NCI-H2196 treated with DMSO at 0.1 percent for 48 hours (cell line): ENCODE data around the gene CFAP100.

ENCODE experiments used
- DNase-seq: peaks from one replicate; lab custom pipeline; 2025; ENCODE audit not compliant: unreplicated experiment; lab: John Stamatoyannopoulos, UW

Gene CFAP100

DNA sequence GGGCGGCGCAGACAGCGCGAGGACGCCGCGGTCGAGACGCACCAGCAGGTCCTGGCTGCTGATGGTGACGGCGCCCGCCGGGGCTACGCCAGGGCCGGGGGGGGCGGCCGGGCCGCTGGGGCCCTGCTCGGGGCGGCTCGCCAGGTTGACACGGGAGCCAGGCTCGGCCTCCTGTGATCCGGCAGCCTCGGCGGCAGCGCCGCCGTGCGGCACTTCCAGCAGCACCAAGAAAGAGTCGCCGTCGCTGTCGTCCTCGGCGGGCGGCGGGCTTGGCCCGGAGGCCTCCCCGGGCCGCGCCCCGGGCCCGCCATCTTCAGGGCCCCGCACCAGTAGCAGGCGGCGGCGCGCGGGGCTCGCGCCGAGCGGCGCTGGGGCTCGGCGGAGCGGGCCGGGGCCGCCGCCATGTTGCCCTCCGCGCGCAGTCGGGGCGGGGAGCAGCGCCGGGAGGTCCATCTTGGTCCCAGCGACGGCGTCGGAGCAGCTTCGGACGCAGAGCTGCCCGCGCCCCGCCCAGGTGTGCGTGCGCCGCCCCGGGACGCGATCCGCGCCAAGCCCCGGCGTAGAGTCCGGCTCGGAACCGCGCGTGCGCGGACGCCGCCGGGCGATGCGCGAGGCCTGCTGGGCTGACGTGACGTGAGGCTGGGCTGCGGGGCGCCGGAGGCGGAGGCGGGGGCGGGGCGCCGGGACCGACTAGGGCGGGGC lies 80.9 kb downstream of the CFAP100 start, which contains the start of gene ZXDC:
TSS of gene ZXDC (minus strand) at position 479 of the 702 bp plus-strand sequence. CDS start at position 453, 26 bp downstream.
- DNase-seq, result peak; percentile 96

GRCh38 chr3:126476166-126477060 lies 81.7 kb downstream of the CFAP100 start:
- peak; percentile 72 for DNase-seq

DNA sequence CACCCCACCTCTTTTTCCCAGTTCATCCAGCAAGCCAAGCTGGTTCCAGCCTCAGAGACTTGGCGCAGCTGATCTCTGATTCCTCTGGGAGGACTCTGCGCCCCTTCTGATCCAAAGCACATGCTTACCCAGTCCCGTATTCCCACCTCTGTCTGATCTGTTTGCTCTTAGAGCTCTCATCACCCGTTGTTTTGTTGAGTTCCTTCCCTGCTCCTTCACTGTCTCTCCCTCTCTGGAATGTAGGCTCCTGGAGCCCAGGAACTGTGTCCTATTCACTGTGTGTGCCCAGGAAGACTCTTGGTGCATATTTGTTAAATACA lies 82.3 kb downstream of the CFAP100 start:
- no peak for DNase-seq

DNA sequence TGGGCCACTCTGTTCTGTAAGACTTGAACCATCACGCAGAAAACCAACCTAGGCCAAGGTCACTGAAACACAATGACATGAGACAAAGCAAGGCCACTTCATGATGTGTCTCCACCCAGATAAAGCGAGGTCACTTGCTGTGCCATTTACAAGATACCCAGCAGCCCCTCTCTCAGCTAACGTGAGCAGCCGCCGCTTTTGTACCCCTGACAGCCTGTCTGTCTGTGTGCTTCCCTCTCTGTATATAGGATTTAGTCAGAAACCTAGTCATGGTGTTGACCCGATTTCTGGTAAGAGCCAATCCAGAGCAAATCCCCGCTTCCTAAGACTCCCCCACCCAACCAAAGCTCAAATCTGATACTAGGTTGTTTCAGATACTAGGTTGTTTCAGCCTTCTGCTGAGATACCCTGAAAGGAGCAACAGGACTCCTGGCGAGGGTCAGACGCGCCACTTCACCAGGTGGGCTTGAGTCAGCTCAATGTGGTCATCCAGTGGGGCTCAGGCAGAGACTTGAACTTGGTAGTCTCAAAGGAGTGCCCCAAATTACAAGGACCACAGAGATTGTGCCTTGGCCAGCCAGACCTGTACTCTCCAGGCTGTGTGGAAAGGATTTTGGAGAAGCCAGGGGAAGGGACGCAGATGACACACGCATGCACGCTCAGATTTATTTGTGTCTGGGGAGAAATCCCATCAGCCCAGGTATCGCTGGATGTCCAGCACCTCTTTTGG lies 84.0 kb downstream of the CFAP100 start:
- DNase-seq, result no peak

DNA sequence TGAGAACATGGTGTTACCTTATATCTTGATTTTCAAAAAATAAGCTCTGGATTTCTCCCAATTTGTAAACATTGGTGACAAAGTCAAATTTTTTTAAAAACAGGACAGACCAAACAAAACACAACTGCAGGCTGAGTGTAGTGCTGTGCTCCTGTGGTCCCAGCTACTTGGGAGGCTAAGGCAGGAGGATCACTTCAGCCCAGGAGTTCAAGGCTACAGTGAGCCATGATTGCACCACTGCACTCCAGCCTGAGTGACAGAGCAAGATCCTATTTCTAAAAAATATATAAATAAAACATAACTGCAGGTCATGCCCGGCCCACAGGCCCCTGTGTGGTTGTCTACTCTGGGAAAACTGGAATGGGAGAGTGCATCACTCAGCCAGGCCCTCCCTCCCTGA lies 84.9 kb downstream of the CFAP100 start:
- DNase-seq, result no peak

- no peak for DNase-seq
These were observed 85.5 kb downstream of the CFAP100 start for GRCh38 chr3:126480206-126480605.

DNA sequence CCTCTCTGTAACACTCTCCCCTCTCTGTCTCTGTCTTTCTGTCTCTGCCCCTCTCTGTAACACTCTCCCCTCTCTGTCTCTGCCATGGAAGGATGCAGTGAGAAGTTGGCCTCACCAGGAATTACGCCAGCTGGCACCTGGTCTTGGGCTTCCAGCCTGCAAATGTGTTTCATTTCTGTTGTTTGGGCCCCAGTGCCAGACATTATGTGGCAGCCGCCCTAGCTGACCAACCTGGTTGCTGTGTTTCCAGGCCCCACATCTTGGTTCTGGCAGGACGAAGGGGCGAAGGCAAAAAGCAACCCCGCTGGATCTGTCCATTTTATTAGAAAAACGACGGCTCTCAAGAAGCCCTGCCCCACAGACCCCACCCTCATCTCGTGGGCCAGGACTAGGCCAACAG lies 86.2 kb downstream of the CFAP100 start:
- no peak for DNase-seq

DNA sequence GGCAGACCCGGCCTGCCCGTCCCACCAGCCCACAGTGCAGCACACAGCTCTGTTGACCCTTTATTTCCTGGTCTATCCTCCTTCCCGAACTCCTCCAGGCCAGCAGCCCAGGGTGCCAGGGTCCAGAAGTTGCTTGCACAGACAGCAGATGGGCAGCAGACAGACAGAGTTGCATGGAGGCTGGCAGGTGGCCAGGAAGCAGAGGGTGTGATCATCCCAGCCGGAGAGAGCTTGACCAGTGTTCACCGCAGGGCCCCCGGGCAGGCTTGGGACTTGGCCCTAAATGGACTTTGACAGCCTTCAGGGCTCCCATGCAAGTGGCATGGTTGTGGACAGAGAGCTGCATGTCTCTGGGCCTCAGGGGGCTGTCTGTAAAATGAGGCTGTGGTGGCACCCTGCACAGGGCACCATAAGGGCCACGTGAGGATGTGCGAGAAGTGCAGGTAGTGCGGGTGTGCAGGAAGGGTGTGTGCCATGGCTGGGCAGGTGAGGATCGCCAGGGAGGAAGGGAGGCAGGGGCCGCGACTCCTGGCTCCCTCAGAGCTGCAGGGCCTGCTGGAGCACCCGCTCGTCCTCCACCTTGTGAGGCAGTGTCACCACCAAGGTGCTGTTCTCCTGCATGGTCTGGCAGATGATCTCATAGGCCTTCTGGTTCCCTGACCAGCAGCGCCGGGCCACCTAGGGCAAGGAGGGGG lies 87.2 kb downstream of the CFAP100 start:
- no peak for DNase-seq

- DNase-seq, result no peak
These were observed 88.0 kb downstream of the CFAP100 start for GRCh38 chr3:126482503-126483255.

DNA sequence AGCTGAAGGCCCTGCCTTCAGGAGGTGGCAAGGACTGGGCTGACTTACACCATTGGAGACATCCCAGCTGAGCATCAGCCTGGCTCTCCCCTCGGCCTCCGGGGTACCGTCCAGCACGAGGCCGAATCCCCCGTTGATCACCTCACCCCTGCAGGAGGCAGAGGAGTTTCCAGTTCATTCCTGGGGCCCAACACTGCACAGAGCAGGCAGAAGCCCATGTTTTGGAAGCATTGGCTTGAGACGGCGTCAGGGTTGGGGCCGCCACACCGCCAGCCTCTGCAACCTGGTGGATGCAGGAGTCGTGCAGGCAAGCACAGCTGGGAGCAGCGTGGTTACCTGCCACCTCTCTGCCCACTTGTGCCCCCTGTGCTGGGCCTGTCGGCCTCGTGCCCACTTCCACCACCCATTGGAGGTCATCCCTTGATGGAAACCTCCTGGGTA lies 88.6 kb downstream of the CFAP100 start:
- no peak for DNase-seq

DNA sequence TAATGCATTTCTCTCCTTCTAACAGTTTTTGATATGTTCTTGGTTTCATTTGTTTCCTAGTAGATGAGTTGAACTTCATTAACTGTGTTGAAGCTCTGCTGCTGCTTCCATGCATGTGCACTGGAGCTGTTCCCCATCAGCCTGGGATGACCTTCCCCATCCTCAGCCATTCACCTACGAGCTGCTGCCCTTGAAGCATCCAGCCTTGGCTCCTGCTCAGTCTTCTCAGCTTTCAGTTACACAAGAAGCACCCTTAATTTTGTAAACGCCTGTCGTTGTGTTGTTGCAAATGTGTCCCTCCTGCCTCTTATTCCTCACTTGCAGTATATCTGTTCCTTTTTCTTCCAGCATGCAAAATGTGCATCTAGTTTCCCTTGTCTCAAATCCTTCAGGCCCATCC lies 89.4 kb downstream of the CFAP100 start:
- no peak for DNase-seq

DNA sequence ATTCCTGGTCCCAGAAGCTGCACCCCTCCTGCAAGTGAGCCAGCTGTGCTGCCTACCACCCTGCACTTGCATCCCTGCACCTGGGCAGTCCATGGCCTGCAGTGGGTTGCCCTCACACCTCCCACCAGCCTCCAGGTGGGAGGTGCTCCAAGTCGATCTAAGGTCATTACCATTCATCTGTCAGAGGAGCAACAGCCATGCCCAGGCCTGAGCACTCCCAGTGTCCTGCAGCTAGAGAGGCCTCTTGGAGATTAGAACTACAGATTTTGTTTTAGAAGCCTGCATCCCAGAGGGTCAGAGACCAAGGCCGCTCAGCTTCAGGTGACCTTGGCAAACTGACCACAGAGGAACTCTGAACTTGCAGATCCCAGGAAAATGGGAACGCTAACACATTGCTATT lies 90.0 kb downstream of the CFAP100 start:
- no peak for DNase-seq

DNA sequence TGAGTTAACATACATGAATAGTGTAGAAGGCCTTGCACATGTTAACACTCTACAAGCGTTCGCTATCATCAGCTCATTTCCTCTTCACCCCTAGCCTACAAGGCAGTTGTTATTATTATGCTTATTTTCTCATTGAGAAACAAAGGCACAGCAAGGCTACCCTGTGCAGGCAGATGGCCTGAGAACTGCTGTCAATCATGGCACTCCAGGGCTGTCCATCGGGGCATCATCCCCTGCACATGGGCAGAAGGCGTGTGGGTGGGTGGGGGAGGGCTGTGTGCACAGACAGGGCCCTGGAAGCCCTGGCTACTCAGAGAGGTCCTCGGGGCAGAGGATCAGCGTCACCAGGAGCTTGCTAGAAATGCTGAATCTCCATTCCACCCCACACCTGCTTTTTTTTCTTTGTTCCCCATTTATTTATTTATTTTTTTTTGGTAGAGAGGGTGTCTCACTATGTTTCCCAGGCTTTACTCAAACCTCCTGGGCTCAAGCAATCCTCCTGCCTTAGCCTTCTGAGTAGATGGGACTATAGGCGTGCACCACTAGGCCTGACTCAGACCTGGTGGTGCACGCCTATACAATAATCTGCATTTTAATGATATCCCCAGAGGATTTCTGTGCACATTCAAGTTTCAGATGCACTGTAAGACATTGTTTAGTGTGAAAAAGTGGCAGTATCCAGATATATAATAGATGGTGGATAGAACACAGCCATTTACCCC lies 90.6 kb downstream of the CFAP100 start:
- DNase-seq, result no peak

GRCh38 chr3:126485956-126486355 lies 91.2 kb downstream of the CFAP100 start:
- no peak for DNase-seq
